WTC11 (cell line): ENCODE data around the gene MRAP. TPM values are rescaled to one million over a fixed set of nuclear protein-coding genes. Genes with fewer than 3 reads are reported as not detected.

Experiments used
- ATAC-seq: fragments of 200-7000 bp; cut with Tn5 transposase; 2 replicates; pipeline ENCODE4 v1.10.0; 2021; ENCODE audit warnings: mild to moderate bottlenecking, moderate library complexity
- CTCF ChIA-PET: fragments of 300-600 bp; sonication (Branson Sonifier 250); formaldehyde crosslinking; loops from one replicate; lab custom pipeline; 2021; ENCODE audit warnings: antibody characterized with exemption; lab: Charles Lee
- POLR2A ChIA-PET: fragments of 350-600 bp; sonication (Branson Sonifier 250); formaldehyde crosslinking; loops from one replicate; lab custom pipeline; 2021; ENCODE audit warnings: antibody characterized with exemption; lab: Charles Lee
- DNase-seq: peaks from one replicate; pipeline ENCODE4 v3.0.0; 2021; ENCODE audit warnings: low spot score
- H3K27ac Mint-ChIP-seq: 2 replicates; pipeline ENCODE4 v1.8.0; 2021; ENCODE audit warnings: mixed read lengths
- H3K27me3 Mint-ChIP-seq: 2 replicates; pipeline ENCODE4 v1.8.0; 2021; ENCODE audit warnings: low read depth, mild to moderate bottlenecking, moderate library complexity, mixed read lengths
- H3K36me3 Mint-ChIP-seq: 2 replicates; pipeline ENCODE4 v1.8.0; 2021; ENCODE audit warnings: mixed read lengths
- H3K4me1 Mint-ChIP-seq: 2 replicates; pipeline ENCODE4 v1.8.0; 2022; ENCODE audit warnings: mixed read lengths
- H3K4me3 Mint-ChIP-seq: 2 replicates; pipeline ENCODE4 v1.8.0; 2021; ENCODE audit warnings: mild to moderate bottlenecking, moderate library complexity, mixed read lengths
- H3K9me3 Mint-ChIP-seq: 2 replicates; pipeline ENCODE4 v1.8.0; 2021; ENCODE audit warnings: mixed read lengths
- CBFB ChIP-seq: sonication (generic); formaldehyde crosslinking; IDR thresholded peaks from 2 replicates; pipeline ENCODE4 v1.8.1; 2022; ENCODE audit warnings: mild to moderate bottlenecking, low read depth, missing genetic modification reagents
- EMX1 ChIP-seq: fragments of 250-450 bp; sonication (Bioruptor Pico); IDR thresholded peaks from 2 replicates; pipeline ENCODE4 v1.8.0; 2021; ENCODE audit warnings: mild to moderate bottlenecking
- FOXK1 ChIP-seq: sonication (generic); formaldehyde crosslinking; IDR thresholded peaks from 2 replicates; pipeline ENCODE4 v1.8.0; 2022; ENCODE audit warnings: mild to moderate bottlenecking, moderate library complexity, missing genetic modification reagents
- FOXP1 ChIP-seq: sonication (generic); formaldehyde crosslinking; IDR thresholded peaks from 2 replicates; pipeline ENCODE4 v1.8.0; 2022; ENCODE audit warnings: missing genetic modification reagents, mild to moderate bottlenecking, moderate library complexity, borderline replicate concordance
- GRHL2 ChIP-seq: fragments of 250-450 bp; sonication (Bioruptor Pico); IDR thresholded peaks from 2 replicates; pipeline ENCODE4 v1.8.0; 2022; ENCODE audit warnings: mild to moderate bottlenecking, moderate library complexity; ENCODE audit not compliant: insufficient replicate concordance, severe bottlenecking
- IRF2 ChIP-seq: sonication (generic); formaldehyde crosslinking; IDR thresholded peaks from 2 replicates; pipeline ENCODE4 v1.8.0; 2022; ENCODE audit warnings: low read depth, missing genetic modification reagents, borderline replicate concordance
- MAX ChIP-seq: sonication (generic); formaldehyde crosslinking; IDR thresholded peaks from 2 replicates; pipeline ENCODE4 v1.8.0; 2022; ENCODE audit warnings: mild to moderate bottlenecking, missing genetic modification reagents
- NFATC4 ChIP-seq: fragments of 250-450 bp; sonication (Bioruptor Pico); IDR thresholded peaks from 2 replicates; pipeline ENCODE4 v1.9.0; 2021; ENCODE audit warnings: mild to moderate bottlenecking
- NFYB ChIP-seq: sonication (generic); formaldehyde crosslinking; conservative IDR thresholded peaks from 2 replicates; pipeline ENCODE4 v1.8.0; 2022; ENCODE audit warnings: low read depth, missing genetic modification reagents
- PREB ChIP-seq: sonication (generic); formaldehyde crosslinking; IDR thresholded peaks from 2 replicates; pipeline ENCODE4 v1.8.1; 2022; ENCODE audit warnings: mild to moderate bottlenecking, missing genetic modification reagents, moderate library complexity, borderline replicate concordance
- PRRX2 ChIP-seq: fragments of 250-450 bp; sonication (Bioruptor Pico); IDR thresholded peaks from 2 replicates; pipeline ENCODE4 v1.8.0; 2021; ENCODE audit warnings: mild to moderate bottlenecking
- SP1 ChIP-seq: sonication (generic); formaldehyde crosslinking; conservative IDR thresholded peaks from 2 replicates; pipeline ENCODE4 v1.8.1; 2022; ENCODE audit warnings: missing genetic modification reagents
- TCF7 ChIP-seq: sonication (generic); formaldehyde crosslinking; IDR thresholded peaks from 2 replicates; pipeline ENCODE4 v1.8.0; 2022; ENCODE audit warnings: mild to moderate bottlenecking, low read depth, missing genetic modification reagents, moderate library complexity
- TEAD1 ChIP-seq: sonication (generic); formaldehyde crosslinking; IDR thresholded peaks from 2 replicates; pipeline ENCODE4 v1.8.0; 2022; ENCODE audit warnings: mild to moderate bottlenecking, missing genetic modification reagents
- TP53 ChIP-seq: sonication (generic); formaldehyde crosslinking; IDR thresholded peaks from 2 replicates; pipeline ENCODE4 v1.8.1; 2023; ENCODE audit warnings: mild to moderate bottlenecking, missing genetic modification reagents
- ZNF219 ChIP-seq: sonication (generic); formaldehyde crosslinking; IDR thresholded peaks from 2 replicates; pipeline ENCODE4 v1.8.0; 2023; ENCODE audit warnings: missing genetic modification reagents, mild to moderate bottlenecking, borderline replicate concordance
- ZNF281 ChIP-seq: sonication (generic); formaldehyde crosslinking; IDR thresholded peaks from 2 replicates; pipeline ENCODE4 v1.8.0; 2023; ENCODE audit warnings: mild to moderate bottlenecking, missing genetic modification reagents
- ZNF317 ChIP-seq: sonication (generic); formaldehyde crosslinking; IDR thresholded peaks from 2 replicates; pipeline ENCODE4 v1.8.1; 2023; ENCODE audit warnings: low read depth, mild to moderate bottlenecking, moderate library complexity, missing genetic modification reagents, borderline replicate concordance
- ZNF671 ChIP-seq: fragments of 250-450 bp; sonication (Bioruptor Pico); IDR thresholded peaks from 2 replicates; pipeline ENCODE4 v1.8.0; 2021; ENCODE audit warnings: mild to moderate bottlenecking
- total RNA-seq: library from RNA; stranded (reverse); gene quantifications from 3 replicates; pipeline ENCODE4 v1.2.3, GENCODE V29; 2021
- TF ChIP-seq, protein P1 (sequence below): fragments of 250-450 bp; sonication (Bioruptor Pico); IDR thresholded peaks from 2 replicates; pipeline ENCODE4 v1.9.0; 2021; ENCODE audit warnings: moderate library complexity, mild to moderate bottlenecking, inconsistent platforms, borderline replicate concordance
- TF ChIP-seq, protein P2 (sequence below): sonication (generic); formaldehyde crosslinking; IDR thresholded peaks from 2 replicates; pipeline ENCODE4 v1.8.0; 2023; ENCODE audit warnings: missing genetic modification reagents, mild to moderate bottlenecking, borderline replicate concordance
- TF ChIP-seq, protein P3 (sequence below): sonication (generic); formaldehyde crosslinking; IDR thresholded peaks from 2 replicates; pipeline ENCODE4 v1.8.1; 2023; ENCODE audit warnings: mild to moderate bottlenecking, missing genetic modification reagents, moderate library complexity

MRAP gene
- total RNA-seq, 1 experiment from 2014 or later, result not detected

DNA sequence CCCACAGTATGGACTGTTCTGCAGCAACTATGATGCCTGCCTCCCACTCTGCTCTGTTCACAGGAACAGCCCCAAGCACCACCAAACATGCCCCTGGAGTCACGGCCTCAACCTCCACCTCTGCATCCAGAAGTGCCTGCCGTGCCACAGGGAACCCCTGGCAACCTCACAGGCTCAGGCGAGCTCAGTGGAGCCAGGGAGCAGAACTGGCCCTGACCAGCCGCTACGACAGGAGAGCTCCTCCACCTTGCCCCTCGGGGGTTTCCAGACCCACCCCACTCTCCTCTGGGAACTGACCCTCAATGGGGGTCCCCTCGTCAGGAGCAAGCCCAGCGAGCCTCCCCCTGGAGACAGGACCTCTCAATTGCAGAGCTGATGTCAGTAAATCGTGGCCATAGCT lies 13.0 kb downstream of the MRAP start:
- no peaks in the 10 kb centered on the region for H3K27me3 Mint-ChIP-seq
- POLR2A ChIA-PET, result no interaction called here
- no peak for DNase-seq
- H3K9me3 Mint-ChIP-seq, result no peaks in the 10 kb centered on the region
- H3K36me3 Mint-ChIP-seq, result peaks cover 32% of the 10 kb centered on the region
- no peak for TF ChIP-seq PRRX2 (CRISPR knock-in tag)
- TF ChIP-seq ZNF281, result no peak
- no peak for TF ChIP-seq TEAD1
- TF ChIP-seq GRHL2 (CRISPR knock-in tag), result no peak
- no peak for TF ChIP-seq TCF7 (CRISPR knock-in tag)
- TF ChIP-seq ZNF219 (CRISPR knock-in tag), result no peak
- no peak for TF ChIP-seq NFATC4 (CRISPR knock-in tag)
- no peak for TF ChIP-seq FOXP1 (CRISPR knock-in tag)
- no peak overlapping the region for H3K27ac Mint-ChIP-seq
- CTCF ChIA-PET, result no interaction called here
- H3K4me3 Mint-ChIP-seq, result no peak overlapping the region
- no peak for ATAC-seq
- H3K4me1 Mint-ChIP-seq, result peaks cover 3% of the 10 kb centered on the region

DNA sequence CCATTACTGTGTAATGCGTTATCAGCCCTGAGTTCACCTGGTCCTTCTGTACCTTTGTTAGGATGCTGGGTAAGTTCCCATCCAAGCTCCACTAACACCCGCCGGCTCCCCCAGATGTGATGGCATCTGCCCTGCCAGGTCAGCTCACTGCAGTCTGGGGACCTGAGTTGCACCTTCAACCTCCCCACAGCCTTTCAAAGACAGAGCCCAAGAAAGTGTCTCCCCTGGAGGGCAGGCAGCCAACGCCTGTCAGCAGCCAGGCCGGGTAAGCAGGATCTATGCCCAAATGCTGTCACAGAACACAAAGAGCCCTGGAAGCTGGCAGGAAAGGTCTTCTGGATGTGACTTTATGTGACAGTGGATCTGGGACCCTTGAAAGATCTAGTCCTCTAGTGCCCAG lies 13.7 kb downstream of the MRAP start:
- CTCF ChIA-PET, result interaction anchor here (0.8 kb wide), 1 partner anchor 266 kb away, joined by 3 read pairs; no protein-coding TSS in a partner anchor
- no peaks in the 10 kb centered on the region for H3K27me3 Mint-ChIP-seq
- peaks cover 36% of the 10 kb centered on the region for H3K36me3 Mint-ChIP-seq
- H3K4me1 Mint-ChIP-seq, result no peaks in the 10 kb centered on the region
- POLR2A ChIA-PET, result no interaction called here
- ATAC-seq (no peak), DNase-seq (no peak)
- TF ChIP-seq, protein P1, sequence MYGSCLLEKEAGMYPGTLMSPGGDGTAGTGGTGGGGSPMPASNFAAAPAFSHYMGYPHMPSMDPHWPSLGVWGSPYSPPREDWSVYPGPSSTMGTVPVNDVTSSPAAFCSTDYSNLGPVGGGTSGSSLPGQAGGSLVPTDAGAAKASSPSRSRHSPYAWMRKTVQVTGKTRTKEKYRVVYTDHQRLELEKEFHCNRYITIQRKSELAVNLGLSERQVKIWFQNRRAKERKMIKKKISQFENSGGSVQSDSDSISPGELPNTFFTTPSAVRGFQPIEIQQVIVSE (CRISPR knock-in tag), result no peak
- TF ChIP-seq, protein P2, sequence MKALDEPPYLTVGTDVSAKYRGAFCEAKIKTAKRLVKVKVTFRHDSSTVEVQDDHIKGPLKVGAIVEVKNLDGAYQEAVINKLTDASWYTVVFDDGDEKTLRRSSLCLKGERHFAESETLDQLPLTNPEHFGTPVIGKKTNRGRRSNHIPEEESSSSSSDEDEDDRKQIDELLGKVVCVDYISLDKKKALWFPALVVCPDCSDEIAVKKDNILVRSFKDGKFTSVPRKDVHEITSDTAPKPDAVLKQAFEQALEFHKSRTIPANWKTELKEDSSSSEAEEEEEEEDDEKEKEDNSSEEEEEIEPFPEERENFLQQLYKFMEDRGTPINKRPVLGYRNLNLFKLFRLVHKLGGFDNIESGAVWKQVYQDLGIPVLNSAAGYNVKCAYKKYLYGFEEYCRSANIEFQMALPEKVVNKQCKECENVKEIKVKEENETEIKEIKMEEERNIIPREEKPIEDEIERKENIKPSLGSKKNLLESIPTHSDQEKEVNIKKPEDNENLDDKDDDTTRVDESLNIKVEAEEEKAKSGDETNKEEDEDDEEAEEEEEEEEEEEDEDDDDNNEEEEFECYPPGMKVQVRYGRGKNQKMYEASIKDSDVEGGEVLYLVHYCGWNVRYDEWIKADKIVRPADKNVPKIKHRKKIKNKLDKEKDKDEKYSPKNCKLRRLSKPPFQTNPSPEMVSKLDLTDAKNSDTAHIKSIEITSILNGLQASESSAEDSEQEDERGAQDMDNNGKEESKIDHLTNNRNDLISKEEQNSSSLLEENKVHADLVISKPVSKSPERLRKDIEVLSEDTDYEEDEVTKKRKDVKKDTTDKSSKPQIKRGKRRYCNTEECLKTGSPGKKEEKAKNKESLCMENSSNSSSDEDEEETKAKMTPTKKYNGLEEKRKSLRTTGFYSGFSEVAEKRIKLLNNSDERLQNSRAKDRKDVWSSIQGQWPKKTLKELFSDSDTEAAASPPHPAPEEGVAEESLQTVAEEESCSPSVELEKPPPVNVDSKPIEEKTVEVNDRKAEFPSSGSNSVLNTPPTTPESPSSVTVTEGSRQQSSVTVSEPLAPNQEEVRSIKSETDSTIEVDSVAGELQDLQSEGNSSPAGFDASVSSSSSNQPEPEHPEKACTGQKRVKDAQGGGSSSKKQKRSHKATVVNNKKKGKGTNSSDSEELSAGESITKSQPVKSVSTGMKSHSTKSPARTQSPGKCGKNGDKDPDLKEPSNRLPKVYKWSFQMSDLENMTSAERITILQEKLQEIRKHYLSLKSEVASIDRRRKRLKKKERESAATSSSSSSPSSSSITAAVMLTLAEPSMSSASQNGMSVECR, result no peak
- H3K9me3 Mint-ChIP-seq, result no peaks in the 10 kb centered on the region
- no peak overlapping the region for H3K4me3 Mint-ChIP-seq
- no peak overlapping the region for H3K27ac Mint-ChIP-seq

DNA sequence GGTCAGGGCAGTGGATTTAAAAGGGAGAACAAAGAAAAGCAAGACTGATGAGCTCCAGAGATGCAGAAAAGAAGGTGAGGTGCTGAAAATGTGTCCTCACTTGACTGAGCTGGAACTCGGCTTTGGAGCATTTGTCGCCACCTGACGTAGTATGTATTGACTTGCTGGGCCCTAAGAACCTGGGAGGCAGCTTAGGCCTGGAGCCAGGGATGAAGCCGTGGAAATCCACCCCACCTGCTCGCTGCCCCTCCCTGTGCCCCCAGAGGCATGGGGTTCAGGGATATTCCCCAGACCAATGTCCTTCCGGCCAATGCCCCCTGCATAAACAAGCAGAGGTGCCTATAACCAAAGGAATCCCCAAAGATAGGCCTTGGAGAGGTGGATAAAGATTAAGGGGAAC lies 14.3 kb downstream of the MRAP start:
- CTCF ChIA-PET, result interaction anchor here (0.7 to 0.8 kb wide), 2 partner anchors 265 to 447 kb away, joined by 3 read pairs; no protein-coding TSS in a partner anchor
- no peaks in the 10 kb centered on the region for H3K4me1 Mint-ChIP-seq
- ATAC-seq (no peak), DNase-seq (no peak)
- H3K4me3 Mint-ChIP-seq, result no peak overlapping the region
- H3K36me3 Mint-ChIP-seq, result peaks cover 41% of the 10 kb centered on the region
- no peaks in the 10 kb centered on the region for H3K9me3 Mint-ChIP-seq
- no peak overlapping the region; the same call in 1 of the 2 replicates for H3K27ac Mint-ChIP-seq
- POLR2A ChIA-PET, result no interaction called here
- no peaks in the 10 kb centered on the region for H3K27me3 Mint-ChIP-seq
- TF ChIP-seq MAX (CRISPR knock-in tag), result no peak
- no peak for TF ChIP-seq NFYB
- TF ChIP-seq TP53 (CRISPR knock-in tag), result no peak
- no peak for TF ChIP-seq GRHL2 (CRISPR knock-in tag)
- TF ChIP-seq FOXK1, result no peak
- TF ChIP-seq PREB (CRISPR knock-in tag), result no peak
- no peak for TF ChIP-seq ZNF671 (CRISPR knock-in tag)
- TF ChIP-seq IRF2 (CRISPR knock-in tag), result no peak
- TF ChIP-seq SP1 (CRISPR knock-in tag), result no peak
- TF ChIP-seq ZNF317, result no peak
- TF ChIP-seq EMX1, result no peak
- TF ChIP-seq PRRX2 (CRISPR knock-in tag), result no peak
- TF ChIP-seq, protein P3, sequence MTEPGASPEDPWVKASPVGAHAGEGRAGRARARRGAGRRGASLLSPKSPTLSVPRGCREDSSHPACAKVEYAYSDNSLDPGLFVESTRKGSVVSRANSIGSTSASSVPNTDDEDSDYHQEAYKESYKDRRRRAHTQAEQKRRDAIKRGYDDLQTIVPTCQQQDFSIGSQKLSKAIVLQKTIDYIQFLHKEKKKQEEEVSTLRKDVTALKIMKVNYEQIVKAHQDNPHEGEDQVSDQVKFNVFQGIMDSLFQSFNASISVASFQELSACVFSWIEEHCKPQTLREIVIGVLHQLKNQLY (CRISPR knock-in tag), result no peak
- TF ChIP-seq CBFB (CRISPR knock-in tag), result no peak
